Activated gamma-delta T cell (primary cell): ENCODE data around the gene ZMYND8.
"Not testable (repeated sequence)": the region's sequence is repeated elsewhere in the genome, so short reads cannot be mapped to it uniquely, and the experiment has no call there.

Experiments used
- DNase-seq: peaks from one replicate; lab custom pipeline; 2025; lab: John Stamatoyannopoulos, UW

The ZMYND8 gene

GRCh38 chr20:47225458-47225857 lies 131.0 kb downstream of the ZMYND8 start:
- DNase-seq: no peak

GRCh38 chr20:47224857-47225256 lies 131.6 kb downstream of the ZMYND8 start:
- DNase-seq: no peak

- no peak for DNase-seq
Observed at GRCh38 chr20:47224300-47224791, 132.2 kb downstream of the ZMYND8 start.

GRCh38 chr20:47223896-47224295 lies 132.6 kb downstream of the ZMYND8 start:
- no peak for DNase-seq

GRCh38 chr20:47222468-47223119 lies 133.9 kb downstream of the ZMYND8 start:
- no peak for DNase-seq

GRCh38 chr20:47221036-47221625 lies 135.4 kb downstream of the ZMYND8 start:
- DNase-seq: no peak

- DNase-seq: no peak
Observed at GRCh38 chr20:47220161-47220582, 136.3 kb downstream of the ZMYND8 start.

- DNase-seq: no peak
Observed at GRCh38 chr20:47217482-47218446, 138.7 kb downstream of the ZMYND8 start.

GRCh38 chr20:47216819-47217410 lies 139.6 kb downstream of the ZMYND8 start:
- DNase-seq: no peak

GRCh38 chr20:47215653-47216397 lies 140.7 kb downstream of the ZMYND8 start:
- DNase-seq: no peak

GRCh38 chr20:47213966-47214365 lies 142.5 kb downstream of the ZMYND8 start:
- no peak for DNase-seq

- no peak for DNase-seq
Observed at GRCh38 chr20:47212606-47213207, 143.8 kb downstream of the ZMYND8 start.

GRCh38 chr20:47211036-47211435 lies 145.5 kb downstream of the ZMYND8 start:
- DNase-seq: no peak

- DNase-seq: no peak
Observed at GRCh38 chr20:47210470-47210869, 146.0 kb downstream of the ZMYND8 start.

GRCh38 chr20:47209982-47210381 lies 146.5 kb downstream of the ZMYND8 start:
- DNase-seq: no peak

- DNase-seq: no peak
Observed at GRCh38 chr20:47208534-47209174, 147.8 kb downstream of the ZMYND8 start.

GRCh38 chr20:47206962-47207641 lies 149.4 kb downstream of the ZMYND8 start:
- DNase-seq: no peak

GRCh38 chr20:47206552-47206951 lies 149.9 kb downstream of the ZMYND8 start:
- not testable (repeated sequence) for DNase-seq

- no peak for DNase-seq
Observed at GRCh38 chr20:47205577-47206123, 150.8 kb downstream of the ZMYND8 start.

GRCh38 chr20:47204850-47205122 lies 151.7 kb downstream of the ZMYND8 start:
- not testable (repeated sequence) for DNase-seq
